Measurements from ENCODE around the gene DPH1. TPM values are rescaled to one million over a fixed set of nuclear protein-coding genes. Genes with fewer than 3 reads are reported as not detected.
"Not testable (repeated sequence)": the region's sequence is repeated elsewhere in the genome, so short reads cannot be mapped to it uniquely, and the experiment has no call there.

The DPH1 gene
- 10 to 100 TPM; 60.2 to 65.2 (median 63.2) TPM for total RNA-seq
- 26.3 TPM for total RNA-seq (2013)

GRCh38 chr17:2029911-2030778 lies at the start of gene DPH1:
DPH1 (plus strand) TSS chr17:2030153; CDS start chr17:2030170, 17 bp downstream.
- WGBS (ENCODE audit: insufficient coverage): 2% methylated on average over 59 of the region's 59 CpGs
- Histone ChIP-seq H3K9me3 (ENCODE audit: control insufficient read depth, insufficient read depth, low read length) (no peaks in the 10 kb centered on the region), H3K4me1 (ENCODE audit: control insufficient read depth, insufficient read depth, low read length) (peaks cover 31% of the 10 kb centered on the region), H3K4me3 (ENCODE audit: low read length) (peak within 1 kb of the TSS; percentile 94), H3K27me3 (ENCODE audit: control insufficient read depth, insufficient read depth, low read length) (peaks cover 8% of the 10 kb centered on the region), H3K27ac (ENCODE audit: low read length) (peak within 1 kb of the TSS; percentile 59), H3K36me3 (ENCODE audit: control insufficient read depth, insufficient read depth, low read length) (peaks cover 9% of the 10 kb centered on the region)
- ATAC-seq: peak; percentile 88 to 95 (median 89)
- Mint-ChIP-seq H3K27ac (peak within 1 kb of the TSS; percentile 79 to 83), H3K4me3 (peak within 1 kb of the TSS; percentile 92), H3K36me3 (no peaks in the 10 kb centered on the region), H3K9me3 (no peaks in the 10 kb centered on the region), H3K27me3 (ENCODE audit: low read depth in 2 of 2) (peaks cover 23 to 32% of the 10 kb centered on the region in 2 donors), H3K4me1 (peaks cover 19 to 29% of the 10 kb centered on the region in 2 donors)
- TF ChIP-seq CTCF (IDR thresholded peaks at IDR 0.05): no peak
- intact Hi-C loops (cut with micrococcal nuclease): loop anchor here (1.0 to 10.0 kb wide), 3 partner anchors 12 to 315 kb away; partner anchors contain the start of genes OVCA2 and TLCD2
- peak; percentile 76 to 91 for DNase-seq

- 88% methylated on average over 8 of the region's 8 CpGs for WGBS (ENCODE audit: insufficient coverage)
- TF ChIP-seq CTCF (IDR thresholded peaks at IDR 0.05): no peak
- no peak overlapping the region for H3K27ac ChIP-seq (ENCODE audit: low read length)
Measured at GRCh38 chr17:1980665-1981250, 49.2 kb upstream of the DPH1 start.

GRCh38 chr17:1982793-1983366 lies 47.1 kb upstream of the DPH1 start:
- H3K27ac Mint-ChIP-seq; H3K4me1 Mint-ChIP-seq; H3K36me3 Mint-ChIP-seq; ATAC-seq; H3K9me3 Mint-ChIP-seq; H3K27ac ChIP-seq (ENCODE audit: low read length); intact Hi-C loops (cut with micrococcal nuclease); H3K4me3 Mint-ChIP-seq; H3K36me3 ChIP-seq (ENCODE audit: control insufficient read depth, insufficient read depth, low read length); DNase-seq; H3K27me3 Mint-ChIP-seq (ENCODE audit: low read depth in 2 of 2); H3K4me3 ChIP-seq (ENCODE audit: low read length); H3K9me3 ChIP-seq (ENCODE audit: control insufficient read depth, insufficient read depth, low read length); H3K27me3 ChIP-seq (ENCODE audit: control insufficient read depth, insufficient read depth, low read length); H3K4me1 ChIP-seq (ENCODE audit: control insufficient read depth, insufficient read depth, low read length): not testable (repeated sequence)
- WGBS (ENCODE audit: insufficient coverage): 81% methylated on average over 13 of the region's 13 CpGs

More at GRCh38 chr17:1980665-1981250, 49.2 kb upstream of the DPH1 start:
- H3K27me3 Mint-ChIP-seq (ENCODE audit: low read depth in 2 of 2): peaks cover 11 to 15% of the 10 kb centered on the region in 2 donors
- intact Hi-C loops (cut with micrococcal nuclease): no loop called here
- Histone ChIP-seq H3K4me3 (ENCODE audit: low read length) (no peak overlapping the region), H3K36me3 (ENCODE audit: control insufficient read depth, insufficient read depth, low read length) (no peaks in the 10 kb centered on the region), H3K9me3 (ENCODE audit: control insufficient read depth, insufficient read depth, low read length) (no peaks in the 10 kb centered on the region), H3K4me1 (ENCODE audit: control insufficient read depth, insufficient read depth, low read length) (no peaks in the 10 kb centered on the region), H3K27me3 (ENCODE audit: control insufficient read depth, insufficient read depth, low read length) (peaks cover 8% of the 10 kb centered on the region)
- H3K9me3 Mint-ChIP-seq: no peaks in the 10 kb centered on the region
- H3K36me3 Mint-ChIP-seq: no peaks in the 10 kb centered on the region
- no peak for ATAC-seq
- H3K27ac Mint-ChIP-seq: no peak overlapping the region
- no peak for DNase-seq
- H3K4me3 Mint-ChIP-seq: no peak overlapping the region
- no peaks in the 10 kb centered on the region for H3K4me1 Mint-ChIP-seq

GRCh38 chr17:1985093-1985492 lies 44.9 kb upstream of the DPH1 start:
- no peaks in the 10 kb centered on the region for H3K9me3 Mint-ChIP-seq
- no peak overlapping the region for H3K4me3 Mint-ChIP-seq
- H3K27ac Mint-ChIP-seq: no peak overlapping the region
- no peaks in the 10 kb centered on the region for H3K9me3 ChIP-seq (ENCODE audit: control insufficient read depth, insufficient read depth, low read length)
- no peak overlapping the region for H3K4me3 ChIP-seq (ENCODE audit: low read length)
- no peak for ATAC-seq
- no peak for DNase-seq
- H3K27me3 Mint-ChIP-seq (ENCODE audit: low read depth in 2 of 2): peaks cover 0 to 9% of the 10 kb centered on the region in 2 donors
- H3K4me1 ChIP-seq (ENCODE audit: control insufficient read depth, insufficient read depth, low read length): no peaks in the 10 kb centered on the region
- H3K36me3 Mint-ChIP-seq: no peaks in the 10 kb centered on the region
- no peaks in the 10 kb centered on the region for H3K4me1 Mint-ChIP-seq
- H3K27ac ChIP-seq (ENCODE audit: low read length): no peak overlapping the region
- 92% methylated on average over 4 of the region's 4 CpGs for WGBS (ENCODE audit: insufficient coverage)
- no peaks in the 10 kb centered on the region for H3K27me3 ChIP-seq (ENCODE audit: control insufficient read depth, insufficient read depth, low read length)
- no peaks in the 10 kb centered on the region for H3K36me3 ChIP-seq (ENCODE audit: control insufficient read depth, insufficient read depth, low read length)
- TF ChIP-seq CTCF (IDR thresholded peaks at IDR 0.05): no peak
- intact Hi-C loops (cut with micrococcal nuclease): no loop called here

All from natural killer cell (primary cell).